Activated T-cell treated with anti-CD3 and anti-CD28 coated beads for 48 hours (primary cell): ENCODE measurements around the gene COPS9.

Experiments
- DNase-seq: peaks from one replicate; pipeline ENCODE4 v3.0.0-alpha.2; 2020; ENCODE audit warnings: low read depth

The COPS9 gene

GRCh38 chr2:240147911-240148587 is 11.9 kb upstream of the COPS9 start:
- DNase-seq = no peak

- no peak for DNase-seq
These were observed 11.3 kb upstream of the COPS9 start for GRCh38 chr2:240147382-240147781.

DNA sequence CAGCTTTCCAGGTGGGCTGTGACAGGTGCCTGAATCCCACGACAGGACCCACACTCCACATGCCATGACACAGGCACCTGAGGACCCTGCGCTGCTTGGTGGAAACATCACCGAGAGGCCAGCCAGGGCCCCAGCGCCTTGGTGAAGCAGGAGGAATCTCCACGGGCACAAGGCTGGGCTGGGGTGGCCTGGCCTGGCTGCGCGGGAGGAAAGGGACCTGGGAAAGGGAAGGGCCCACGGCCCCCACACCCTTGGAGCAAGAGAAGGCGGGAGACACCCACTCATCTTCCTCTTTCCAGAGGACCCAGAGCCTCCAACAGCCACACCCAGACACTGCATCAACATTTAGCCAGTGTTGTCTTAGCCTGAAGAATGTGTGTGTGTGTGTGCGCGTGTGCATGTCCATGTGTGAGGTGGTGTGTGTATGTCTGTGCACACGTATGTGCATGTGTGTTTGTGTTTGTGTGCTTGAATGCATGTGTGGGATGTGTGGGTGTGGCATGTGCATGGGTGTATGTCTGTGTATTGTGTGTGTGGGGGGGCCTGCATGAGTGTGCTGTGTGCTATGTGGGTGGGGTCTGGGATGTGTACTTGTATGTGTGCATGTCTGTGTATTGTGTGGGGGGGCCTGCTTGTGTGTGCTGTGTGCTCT is 10.6 kb upstream of the COPS9 start:
- DNase-seq = no peak

DNA sequence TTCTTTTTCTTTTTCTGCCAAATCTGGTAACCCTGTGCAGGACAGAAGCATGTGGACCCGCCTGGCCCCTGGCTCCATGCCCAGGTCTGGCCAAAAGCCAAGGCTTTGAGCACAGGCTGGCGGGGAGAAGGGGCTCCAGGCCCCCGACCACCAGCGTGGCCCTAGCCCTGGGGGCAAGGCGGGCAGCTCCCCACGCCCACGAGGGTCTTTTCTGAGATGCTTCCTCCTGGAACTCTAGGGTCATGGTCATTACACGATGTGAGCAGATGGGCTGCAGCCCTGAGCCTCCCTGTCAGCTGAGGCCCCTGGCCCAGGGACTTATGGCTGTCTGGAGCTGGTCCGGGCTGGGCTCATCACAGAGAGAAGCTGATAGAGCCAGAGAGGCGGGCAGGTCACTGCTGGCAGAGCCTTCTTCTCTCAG is 10.0 kb upstream of the COPS9 start:
- no peak for DNase-seq

GRCh38 chr2:240145461-240145860 is 9.4 kb upstream of the COPS9 start:
- DNase-seq = no peak

GRCh38 chr2:240144649-240145261 is 8.7 kb upstream of the COPS9 start:
- no peak for DNase-seq

DNA sequence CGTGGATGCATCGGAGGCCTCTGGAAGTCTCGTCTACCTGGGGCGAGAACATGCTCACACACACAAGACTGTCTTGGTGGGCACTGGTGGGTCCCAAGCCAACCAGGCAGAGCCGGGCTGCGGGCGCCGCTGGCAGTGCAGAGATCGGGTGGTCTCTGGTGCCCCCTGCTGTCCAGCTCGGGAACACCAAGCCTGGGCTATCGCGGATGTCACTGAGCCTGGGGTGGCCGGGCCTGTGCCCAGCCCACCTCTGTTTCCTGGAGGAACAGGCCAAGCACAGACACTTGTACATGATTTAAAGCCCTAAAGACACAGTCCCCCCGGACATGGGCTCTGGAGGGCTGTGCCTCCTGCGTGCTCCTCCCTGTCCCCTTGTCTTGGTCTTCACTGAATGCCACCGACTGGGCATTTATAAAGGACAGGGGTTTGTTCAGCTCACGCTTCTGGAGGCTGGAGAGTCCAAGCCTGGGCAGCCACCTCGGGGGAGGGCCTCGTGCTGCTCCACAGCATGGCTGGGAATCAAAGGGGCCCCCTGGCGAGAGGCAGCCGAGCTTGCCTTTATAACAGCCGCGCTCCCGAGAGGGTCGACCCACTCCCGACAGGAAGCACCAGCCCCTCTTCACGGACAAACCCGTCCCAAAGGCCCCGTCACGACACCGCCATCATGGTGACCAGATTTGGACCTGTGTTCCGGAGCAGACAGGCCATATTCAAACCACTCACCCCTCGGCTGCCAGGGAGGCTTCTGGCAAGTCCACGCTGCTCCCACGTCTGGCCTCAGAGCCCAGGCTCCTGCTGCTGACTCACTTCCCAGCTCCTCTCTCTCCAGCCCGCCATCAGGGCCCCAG is 7.9 kb upstream of the COPS9 start:
- DNase-seq = peak; percentile 77

DNA sequence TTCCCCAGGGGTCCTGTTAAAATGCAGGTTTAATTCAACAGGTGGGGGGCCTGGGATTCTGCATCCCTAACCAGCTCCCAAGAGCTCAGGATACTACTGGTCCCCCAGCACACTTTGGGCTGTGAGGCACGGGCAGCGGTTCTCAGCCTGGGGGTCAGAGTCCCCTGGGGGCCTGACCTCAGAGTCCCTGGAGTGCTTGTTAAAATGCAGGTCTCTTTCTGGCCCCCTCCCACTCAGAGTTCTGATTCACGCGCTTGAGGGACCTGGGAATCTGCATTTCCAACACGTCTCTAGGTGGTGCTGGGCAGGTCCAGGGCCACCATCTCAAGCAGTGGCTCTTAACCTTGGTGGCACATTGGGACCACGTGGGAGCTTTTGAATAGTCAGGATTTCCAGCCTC is 7.2 kb upstream of the COPS9 start:
- no peak for DNase-seq

DNA sequence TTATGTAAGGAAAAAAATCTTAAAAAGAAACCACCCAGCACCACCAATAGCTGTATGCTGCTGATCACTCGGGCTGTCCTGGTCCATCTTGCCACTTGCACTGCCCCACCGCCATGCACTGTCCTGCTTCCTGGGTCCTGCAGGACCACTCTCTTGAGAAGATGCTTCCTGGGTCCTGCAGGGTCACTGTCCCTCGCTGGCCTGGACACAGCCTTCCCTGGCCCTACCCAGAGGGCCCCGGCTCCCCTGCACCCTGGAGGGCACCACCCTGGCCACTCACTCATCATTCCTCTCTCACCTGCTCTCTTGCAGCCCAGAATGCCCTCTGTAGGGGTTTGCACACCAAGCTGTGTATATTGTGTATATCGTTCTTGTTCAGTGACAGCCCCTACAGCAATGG is 6.8 kb upstream of the COPS9 start:
- DNase-seq = no peak

DNA sequence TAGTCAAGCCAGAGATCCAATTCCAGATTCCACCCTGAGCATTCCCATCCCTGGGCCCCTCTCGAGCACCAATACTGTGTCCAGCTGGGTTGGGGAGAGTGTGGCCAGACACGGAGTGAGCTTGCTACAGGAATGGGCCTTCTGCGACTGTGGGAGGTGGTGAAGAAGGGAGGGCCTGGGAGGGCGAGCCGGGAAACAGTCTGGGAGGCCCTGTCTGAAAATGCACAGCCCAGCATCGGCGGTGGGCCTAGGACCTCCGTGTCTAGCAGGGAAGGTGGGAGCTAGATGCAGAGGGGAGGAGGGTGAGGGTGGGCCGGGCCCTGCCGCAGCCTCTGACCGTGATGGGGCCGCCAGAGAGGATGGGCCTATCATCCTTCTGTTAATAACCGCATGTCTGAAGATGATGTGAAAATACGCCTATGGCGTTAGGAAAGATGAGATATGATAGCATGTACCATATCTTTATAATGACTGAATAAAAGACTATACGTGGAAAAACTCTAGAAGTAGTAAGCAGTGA is 6.2 kb upstream of the COPS9 start:
- no peak for DNase-seq

GRCh38 chr2:240141736-240142135 is 5.6 kb upstream of the COPS9 start:
- no peak for DNase-seq

DNA sequence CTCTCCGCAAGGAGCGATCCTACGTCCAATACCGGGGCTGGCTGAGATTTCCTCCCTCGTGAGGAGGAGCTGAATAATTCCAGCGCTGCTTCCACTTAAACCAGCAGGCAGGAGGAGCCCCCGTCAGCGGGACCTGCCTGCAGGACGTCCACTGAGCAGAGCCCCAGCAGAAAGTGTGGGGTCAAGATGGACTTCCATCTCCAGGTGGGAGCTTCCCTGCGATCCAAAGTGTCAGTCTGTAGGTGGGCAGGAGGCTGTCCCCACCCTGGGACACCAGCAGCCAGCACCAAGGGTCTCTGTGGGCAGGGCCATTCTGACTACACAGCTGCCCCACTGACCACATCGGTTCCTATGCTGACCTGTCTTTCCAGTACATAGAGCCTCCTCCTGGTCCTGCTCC is 4.8 kb upstream of the COPS9 start:
- no peak for DNase-seq

- no peak for DNase-seq
These were observed 4.4 kb upstream of the COPS9 start, which contains the start of gene OTOS for GRCh38 chr2:240140511-240140910. OTOS (minus strand) TSS chr2:240140658; CDS start chr2:240140326, 332 bp downstream.

DNA sequence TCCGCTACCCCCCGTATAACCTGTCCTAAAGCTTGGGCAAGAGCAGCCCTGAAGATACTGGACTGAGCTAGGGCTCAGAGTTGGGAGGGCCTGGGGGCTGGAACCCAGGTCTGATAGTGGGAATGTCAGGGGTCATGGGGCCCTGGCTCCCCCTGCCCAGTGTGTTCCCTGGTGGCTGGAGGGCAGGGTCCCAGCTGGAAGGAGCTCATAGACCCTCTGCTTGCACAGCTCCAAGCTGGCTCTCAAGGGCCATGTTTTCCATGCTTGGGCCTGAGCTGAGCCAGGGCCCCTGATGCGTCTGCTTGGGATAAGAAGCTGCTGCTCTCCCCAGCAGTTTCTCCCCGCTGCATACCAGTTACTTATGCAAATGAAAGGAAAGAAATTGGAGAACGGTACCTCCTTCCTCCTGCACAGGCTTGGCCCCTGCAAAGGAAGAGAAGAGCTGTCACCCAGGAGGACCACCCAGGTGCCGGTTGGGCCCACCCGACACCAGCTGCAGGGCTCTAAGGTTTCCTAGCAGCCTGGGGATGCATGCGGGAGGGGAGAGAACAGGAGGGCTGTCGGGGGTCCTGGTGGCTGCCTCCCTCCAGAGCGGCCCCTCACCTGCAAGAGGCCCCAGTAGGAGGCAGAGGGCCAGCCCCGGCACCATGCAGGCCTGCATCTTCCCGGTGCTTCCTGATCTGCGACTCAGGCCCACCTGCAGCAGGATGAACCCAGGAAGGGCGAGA is 3.7 kb upstream of the COPS9 start:
- DNase-seq = no peak

DNA sequence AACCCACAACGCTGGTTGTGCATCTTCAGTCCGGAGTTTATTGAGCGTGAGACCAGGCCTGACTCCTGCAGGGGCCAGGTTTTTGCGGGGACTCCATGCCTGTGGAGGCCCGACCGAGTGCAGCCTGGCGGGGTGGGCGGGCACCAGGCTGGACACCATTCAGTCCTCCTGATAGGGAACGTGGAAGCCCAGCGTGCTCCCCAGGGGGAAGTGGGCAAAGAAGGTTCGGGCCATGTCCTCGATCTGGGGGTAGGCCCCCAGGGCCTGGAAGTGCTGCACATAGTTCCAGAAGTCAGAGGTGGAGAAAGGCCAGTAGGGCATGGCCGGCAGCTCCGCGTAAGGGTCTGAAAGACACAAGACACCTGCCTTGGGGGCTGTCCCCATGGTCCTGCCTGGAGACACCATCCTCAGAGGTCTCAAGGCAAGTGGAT is 2.9 kb upstream of the COPS9 start:
- no peak for DNase-seq

DNA sequence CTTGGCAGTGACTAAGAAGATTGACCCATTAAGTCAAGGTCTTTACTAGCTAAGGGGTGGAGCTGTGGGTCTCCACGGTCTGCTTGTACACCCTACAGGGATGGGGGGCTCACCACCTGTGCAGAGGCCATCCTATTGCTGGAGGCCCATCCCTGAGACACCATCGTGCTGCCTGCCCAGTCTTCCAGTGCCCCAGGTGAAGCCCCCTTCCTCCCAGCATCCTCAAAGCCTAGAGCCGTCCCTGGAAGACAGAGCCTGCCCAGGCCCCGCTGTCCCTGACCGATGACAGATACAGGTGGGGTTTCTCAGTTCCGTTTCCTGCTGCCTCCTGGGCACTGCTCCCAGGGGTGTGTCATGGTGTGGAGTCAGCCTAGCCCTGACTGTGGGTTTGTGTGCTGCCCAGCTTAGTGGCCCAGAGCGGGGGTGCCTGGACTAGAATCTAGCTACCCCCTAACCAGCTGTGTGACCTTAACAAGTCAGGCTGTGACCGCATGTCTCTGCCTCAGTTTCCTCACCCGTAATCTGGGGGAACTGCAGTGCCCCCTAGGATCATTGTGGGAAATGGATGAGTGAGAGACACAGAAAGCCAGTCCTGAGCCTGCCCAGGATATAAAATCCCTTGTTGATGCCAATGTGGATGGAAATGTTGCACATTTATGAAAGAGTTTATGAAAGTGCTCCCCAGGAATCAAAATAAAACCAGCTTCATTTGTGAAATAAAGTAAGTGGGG is 2.3 kb upstream of the COPS9 start:
- no peak for DNase-seq

GRCh38 chr2:240137596-240138253 is 1.6 kb upstream of the COPS9 start:
- DNase-seq = no peak

DNA sequence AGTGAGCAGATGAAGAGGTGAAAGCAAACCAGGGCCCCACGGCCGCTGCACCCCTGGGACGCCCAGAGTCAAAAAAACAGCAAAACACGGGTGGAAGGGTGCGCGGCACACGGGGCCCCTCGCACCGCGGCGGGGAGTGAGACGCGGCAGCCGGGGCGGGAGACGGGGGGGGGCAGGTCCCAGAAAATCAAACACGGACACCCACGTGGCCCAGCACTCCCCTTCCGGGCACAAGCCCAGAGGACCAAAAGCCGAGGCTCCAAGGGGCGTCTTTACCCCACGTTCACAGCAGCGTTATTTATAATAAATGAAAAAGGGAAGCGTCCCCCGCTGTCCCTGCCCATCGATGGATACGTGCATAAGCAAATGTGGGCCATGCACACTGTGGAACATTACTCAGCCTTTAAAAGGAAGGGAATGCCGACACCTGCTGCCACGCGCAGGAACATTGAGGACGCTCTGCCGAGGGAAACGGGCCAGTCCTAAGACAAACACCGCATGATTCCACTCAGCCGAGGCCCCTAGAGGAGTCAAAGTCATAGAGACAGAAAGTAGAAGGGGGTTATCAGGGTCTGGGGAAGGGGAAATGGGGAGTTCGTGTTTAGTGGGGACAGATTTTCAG is 677 bp upstream of the COPS9 start:
- DNase-seq = no peak

- DNase-seq = no peak
These were observed 446 bp downstream of the COPS9 start for GRCh38 chr2:240135706-240136012.

GRCh38 chr2:240134956-240135520 is 1.1 kb downstream of the COPS9 start:
- no peak for DNase-seq
